Right cardiac atrium (tissue), 5 donors: ENCODE data around the gene AKAP13. TPM values are rescaled to one million over a fixed set of nuclear protein-coding genes. Genes with fewer than 3 reads are reported as not detected.

Experiments used
- ATAC-seq, 2 donors: fragments of 200-7000 bp; cut with Tn5 transposase; one replicate each; pipeline versions ENCODE4 v1.8.0 to v1.9.1; 2020; ENCODE audit warnings: moderate library complexity in 2 of 2, mild to moderate bottlenecking in 1 of 2
- DNase-seq, 3 donors: peaks; one replicate each; pipeline ENCODE4 v3.0.0-alpha.2; 2020
- H3K27ac ChIP-seq: one replicate; pipeline ENCODE4 v1.5.1; 2013; ENCODE audit warnings: mild to moderate bottlenecking, low read length, control low read depth, moderate library complexity
- H3K27me3 ChIP-seq: one replicate; pipeline ENCODE4 v1.6.1; 2013; ENCODE audit not compliant: control insufficient read depth, insufficient read depth
- H3K4me1 ChIP-seq: one replicate; pipeline ENCODE4 v1.6.1; 2013; ENCODE audit warnings: low read length; ENCODE audit not compliant: control insufficient read depth, insufficient read depth
- H3K4me3 ChIP-seq: one replicate; pipeline ENCODE4 v1.5.1; 2013; ENCODE audit warnings: low read length, control low read depth
- H3K9me3 ChIP-seq: one replicate; pipeline ENCODE4 v1.6.1; 2013; ENCODE audit warnings: low read length; ENCODE audit not compliant: control insufficient read depth
- WGBS: extraction: QIAGEN DNeasy Blood & Tissue Kit; methylation state at CpG from one replicate; pipeline ENCODE4 v1.1.7; 2013; 5-methylcytosine and 5-hydroxymethylcytosine counted together
- intact Hi-C, 4 donors: fragments of 100-400 bp; cut with DNase I; formaldehyde crosslinking; loops; one replicate each; pipeline versions ENCODE4 v1.11.0 to v1.14.0; 2022 to 2023
- polyA plus RNA-seq: library from polyadenylated mRNA; stranded (reverse); fragments of 200-250 nt; gene quantifications from one replicate; pipeline ENCODE4 v1.2.3, GENCODE V29; 2013
- total RNA-seq, 4 donors: library from RNA; stranded (reverse); fragmentation: NEBNext Ultra II Directional; extraction: Animal tissue kit (Norgen Biotek cat#: 25700); gene quantifications; one replicate each; pipeline ENCODE4 v1.2.1, GENCODE V29; 2021
- donor health status: healthy with polysubstance abuse.
- donor health status: DM: no; HTN: yes; CAD: no.
- donor health status: DM: no; HTN: no; CAD: no.
- donor health status: DM: no; HTN: yes; CAD: no; lungs with severe emphysema.
- donor health status: DM: yes; HTN: yes; CAD: no.

AKAP13 gene
- total and polyA plus RNA-seq, 5 donors: 104 to 348 (median 250) TPM

- intact Hi-C loops: no loop called here
- DNase-seq (peak in 1 of 3 donors; percentile 35), ATAC-seq (no peak)
- Histone ChIP-seq H3K9me3 (no peaks in the 10 kb centered on the region), H3K4me1 (peaks cover 17% of the 10 kb centered on the region), H3K4me3 (no peak overlapping the region), H3K27ac (peak overlapping the region; percentile 25), H3K27me3 (no peaks in the 10 kb centered on the region)
- WGBS: 92% methylated on average over 7 of the region's 7 CpGs
Observed at GRCh38 chr15:85710340-85710842, 330.0 kb downstream of the AKAP13 start.

- intact Hi-C loops: no loop called here
- no peaks in the 10 kb centered on the region for H3K9me3 ChIP-seq
- no peak overlapping the region for H3K27ac ChIP-seq
- DNase-seq (no peak), ATAC-seq (no peak)
- 88% methylated on average over 7 of the region's 7 CpGs for WGBS
- H3K27me3 ChIP-seq: no peaks in the 10 kb centered on the region
- no peak overlapping the region for H3K4me3 ChIP-seq
- H3K4me1 ChIP-seq: peaks cover 11% of the 10 kb centered on the region
Observed at GRCh38 chr15:85711580-85712192, 331.3 kb downstream of the AKAP13 start.

- no peaks in the 10 kb centered on the region for H3K27me3 ChIP-seq
- peaks cover 2% of the 10 kb centered on the region for H3K4me1 ChIP-seq
- H3K4me3 ChIP-seq: no peak overlapping the region
- intact Hi-C loops: no loop called here
- ATAC-seq: peak; percentile 44 to 46
- no peaks in the 10 kb centered on the region for H3K9me3 ChIP-seq
- no peak for DNase-seq
- WGBS: 43% methylated on average over 3 of the region's 3 CpGs
- peak overlapping the region; percentile 9 for H3K27ac ChIP-seq
Observed at GRCh38 chr15:85716261-85716660, 335.9 kb downstream of the AKAP13 start.

- Histone ChIP-seq H3K27me3 (no peaks in the 10 kb centered on the region), H3K27ac (peak overlapping the region; percentile 5), H3K4me3 (no peak overlapping the region), H3K9me3 (no peaks in the 10 kb centered on the region), H3K4me1 (peaks cover 2% of the 10 kb centered on the region)
- DNase-seq (no peak), ATAC-seq (peak in 1 of 2 donors; percentile 33)
- intact Hi-C loops: no loop called here
- WGBS: 74% methylated on average over 2 of the region's 2 CpGs
Observed at GRCh38 chr15:85717212-85717611, 336.8 kb downstream of the AKAP13 start.

- Histone ChIP-seq H3K4me3 (no peak overlapping the region), H3K27me3 (no peaks in the 10 kb centered on the region), H3K27ac (no peak overlapping the region), H3K4me1 (peaks cover 2% of the 10 kb centered on the region), H3K9me3 (no peaks in the 10 kb centered on the region)
- ATAC-seq (no peak), DNase-seq (no peak)
- intact Hi-C loops: no loop called here
- 89% methylated on average over 12 of the region's 12 CpGs for WGBS
Observed at GRCh38 chr15:85718271-85718971, 338.0 kb downstream of the AKAP13 start.

- intact Hi-C loops: no loop called here
Observed at GRCh38 chr15:85718981-85719380, 338.6 kb downstream of the AKAP13 start.

GRCh38 chr15:85722374-85723152, 342.2 kb downstream of the AKAP13 start:
- intact Hi-C loops: loop anchor here in 1 of 4 donors (10.0 kb wide), 1 partner anchor 238 kb away; no protein-coding TSS in a partner anchor
- peaks cover 2% of the 10 kb centered on the region for H3K4me1 ChIP-seq
- 14% methylated on average over 1 of the region's 1 CpG for WGBS

More at GRCh38 chr15:85718981-85719380, 338.6 kb downstream of the AKAP13 start:
- no peak for ATAC-seq
- no peak for DNase-seq
- no peak overlapping the region for H3K27ac ChIP-seq
- no peaks in the 10 kb centered on the region for H3K27me3 ChIP-seq
- H3K4me1 ChIP-seq: peaks cover 2% of the 10 kb centered on the region
- no peaks in the 10 kb centered on the region for H3K9me3 ChIP-seq
- no peak overlapping the region for H3K4me3 ChIP-seq
- 97% methylated on average over 4 of the region's 4 CpGs for WGBS

GRCh38 chr15:85723960-85724945, 343.9 kb downstream of the AKAP13 start:
- Histone ChIP-seq H3K9me3 (no peaks in the 10 kb centered on the region), H3K27me3 (no peaks in the 10 kb centered on the region), H3K4me3 (peak overlapping the region; percentile 43), H3K27ac (peak overlapping the region; percentile 83), H3K4me1 (peaks cover 2% of the 10 kb centered on the region)
- WGBS: 39% methylated on average over 10 of the region's 10 CpGs
- DNase-seq: no peak
- ATAC-seq: peak; percentile 38 to 44
- intact Hi-C loops: loop anchor here in 1 of 4 donors (10.0 kb wide), 1 partner anchor 239 kb away; no protein-coding TSS in a partner anchor

More at GRCh38 chr15:85722374-85723152, 342.2 kb downstream of the AKAP13 start:
- Histone ChIP-seq H3K27ac (peak overlapping the region; percentile 64), H3K27me3 (no peaks in the 10 kb centered on the region), H3K9me3 (no peaks in the 10 kb centered on the region), H3K4me3 (peak overlapping the region; percentile 40)
- DNase-seq: no peak
- ATAC-seq: peak; percentile 21 to 30

GRCh38 chr15:85725019-85725418, 344.6 kb downstream of the AKAP13 start:
- intact Hi-C loops: loop anchor here in 1 of 4 donors (10.0 kb wide), 1 partner anchor 240 kb away; no protein-coding TSS in a partner anchor
- ATAC-seq (peak; percentile 73 to 79), DNase-seq (no peak)
- Histone ChIP-seq H3K4me3 (peak overlapping the region; percentile 43), H3K27me3 (no peaks in the 10 kb centered on the region), H3K4me1 (peaks cover 2% of the 10 kb centered on the region), H3K27ac (peak overlapping the region; percentile 83), H3K9me3 (no peaks in the 10 kb centered on the region)
- 47% methylated on average over 3 of the region's 3 CpGs for WGBS

GRCh38 chr15:85725564-85725963, 345.2 kb downstream of the AKAP13 start:
- H3K4me3 ChIP-seq: peak overlapping the region; percentile 43
- WGBS: 81% methylated on average over 4 of the region's 4 CpGs
- H3K27ac ChIP-seq: peak overlapping the region; percentile 95
- DNase-seq (no peak), ATAC-seq (no peak)
- intact Hi-C loops: loop anchor here in 1 of 4 donors (10.0 kb wide), 1 partner anchor 241 kb away; no protein-coding TSS in a partner anchor
- H3K9me3 ChIP-seq: no peaks in the 10 kb centered on the region
- H3K4me1 ChIP-seq: peaks cover 2% of the 10 kb centered on the region
- H3K27me3 ChIP-seq: no peaks in the 10 kb centered on the region
